Measurements from ENCODE around the gene LGR4.

Gene LGR4

DNA sequence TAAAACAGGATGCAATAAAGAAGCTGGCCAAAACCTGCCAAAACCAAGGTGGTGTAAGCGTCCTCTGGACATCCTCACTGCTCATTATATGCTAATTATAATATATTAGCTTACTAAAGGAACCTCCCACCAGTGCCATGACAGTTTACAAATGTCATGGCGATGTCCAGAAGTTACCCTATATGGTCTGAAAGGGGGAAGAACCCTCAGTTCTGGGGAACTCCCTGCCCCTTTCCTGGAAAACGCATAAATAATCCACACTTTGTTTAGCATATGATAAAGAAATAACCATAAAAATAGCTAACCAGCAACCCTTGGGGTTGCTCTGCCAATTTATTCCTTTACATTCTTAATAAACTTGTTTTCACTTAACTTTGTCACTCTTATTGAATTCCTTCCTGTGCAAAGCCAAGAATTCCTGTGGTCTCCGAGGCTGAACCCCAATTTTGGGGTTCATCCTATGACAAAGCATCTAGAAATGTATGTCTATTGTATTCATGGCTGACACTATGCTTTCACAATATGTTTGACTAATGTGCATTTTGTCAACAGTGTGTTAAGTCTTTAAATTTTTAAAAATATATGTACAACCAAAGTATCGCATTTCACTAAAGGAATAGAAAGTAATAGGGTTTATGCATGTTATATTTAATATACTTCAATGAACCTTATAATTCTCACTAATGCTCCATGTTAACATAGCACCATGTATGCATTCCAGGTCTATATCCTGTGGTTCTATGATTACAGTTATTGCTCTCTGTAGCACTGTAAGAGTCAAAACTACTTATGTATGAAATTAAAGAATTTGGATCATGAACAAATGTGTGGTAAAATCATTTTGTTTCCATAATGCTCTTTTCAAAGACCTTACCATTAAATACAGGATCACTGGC lies 25.1 kb downstream of the LGR4 start:
- DNase-seq (ENCODE audit: extremely low read depth, low read depth): no peak
- TF ChIP-seq, protein P1, sequence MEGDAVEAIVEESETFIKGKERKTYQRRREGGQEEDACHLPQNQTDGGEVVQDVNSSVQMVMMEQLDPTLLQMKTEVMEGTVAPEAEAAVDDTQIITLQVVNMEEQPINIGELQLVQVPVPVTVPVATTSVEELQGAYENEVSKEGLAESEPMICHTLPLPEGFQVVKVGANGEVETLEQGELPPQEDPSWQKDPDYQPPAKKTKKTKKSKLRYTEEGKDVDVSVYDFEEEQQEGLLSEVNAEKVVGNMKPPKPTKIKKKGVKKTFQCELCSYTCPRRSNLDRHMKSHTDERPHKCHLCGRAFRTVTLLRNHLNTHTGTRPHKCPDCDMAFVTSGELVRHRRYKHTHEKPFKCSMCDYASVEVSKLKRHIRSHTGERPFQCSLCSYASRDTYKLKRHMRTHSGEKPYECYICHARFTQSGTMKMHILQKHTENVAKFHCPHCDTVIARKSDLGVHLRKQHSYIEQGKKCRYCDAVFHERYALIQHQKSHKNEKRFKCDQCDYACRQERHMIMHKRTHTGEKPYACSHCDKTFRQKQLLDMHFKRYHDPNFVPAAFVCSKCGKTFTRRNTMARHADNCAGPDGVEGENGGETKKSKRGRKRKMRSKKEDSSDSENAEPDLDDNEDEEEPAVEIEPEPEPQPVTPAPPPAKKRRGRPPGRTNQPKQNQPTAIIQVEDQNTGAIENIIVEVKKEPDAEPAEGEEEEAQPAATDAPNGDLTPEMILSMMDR (IDR thresholded peaks at IDR 0.05; ENCODE audit: low read depth, low read length): no peak

DNA sequence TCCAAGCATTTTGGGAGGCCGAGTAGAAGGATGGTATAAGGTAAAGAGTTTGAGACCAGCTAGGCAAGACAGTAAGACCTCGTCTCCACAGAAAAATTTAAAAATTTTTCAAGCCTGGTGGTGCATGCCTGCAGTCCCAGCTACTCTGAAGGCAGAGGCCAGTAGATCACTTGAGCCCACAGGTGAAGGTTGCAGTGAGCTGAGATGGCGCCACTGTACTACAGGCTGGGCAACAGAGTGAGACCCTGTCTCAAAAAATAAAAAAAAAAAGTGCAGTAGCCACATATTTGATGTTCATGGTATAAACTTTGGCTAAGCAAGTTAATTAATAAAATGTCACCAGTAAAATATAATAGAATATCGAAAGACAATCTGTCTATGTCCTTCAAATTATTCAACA lies 27.0 kb downstream of the LGR4 start:
- TF ChIP-seq, protein P1 (IDR thresholded peaks at IDR 0.05; ENCODE audit: low read depth, low read length): no peak
- DNase-seq (ENCODE audit: extremely low read depth, low read depth): no peak

DNA sequence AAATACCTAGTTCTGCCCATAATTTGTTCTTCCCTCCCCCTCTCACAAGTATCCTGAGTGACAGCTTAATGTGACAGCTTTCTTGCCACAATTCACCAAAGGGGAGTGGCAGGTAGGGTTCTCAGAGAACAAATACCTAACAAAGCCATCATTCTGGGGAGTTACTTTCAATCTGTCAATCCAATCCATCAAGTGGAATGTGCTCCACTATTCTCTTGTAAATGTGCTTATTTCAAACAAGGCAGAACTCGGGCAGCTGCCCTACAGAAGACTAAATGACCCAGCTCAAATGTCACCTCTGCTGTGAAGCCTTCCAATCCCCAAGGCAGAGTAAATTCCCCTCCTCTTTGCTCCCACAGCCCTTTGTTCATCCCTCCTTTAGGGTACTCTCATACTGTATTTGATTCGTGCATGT lies 27.8 kb downstream of the LGR4 start:
- no peak for DNase-seq (ENCODE audit: extremely low read depth, low read depth)
- TF ChIP-seq, protein P1 (IDR thresholded peaks at IDR 0.05; ENCODE audit: low read depth, low read length): no peak

DNA sequence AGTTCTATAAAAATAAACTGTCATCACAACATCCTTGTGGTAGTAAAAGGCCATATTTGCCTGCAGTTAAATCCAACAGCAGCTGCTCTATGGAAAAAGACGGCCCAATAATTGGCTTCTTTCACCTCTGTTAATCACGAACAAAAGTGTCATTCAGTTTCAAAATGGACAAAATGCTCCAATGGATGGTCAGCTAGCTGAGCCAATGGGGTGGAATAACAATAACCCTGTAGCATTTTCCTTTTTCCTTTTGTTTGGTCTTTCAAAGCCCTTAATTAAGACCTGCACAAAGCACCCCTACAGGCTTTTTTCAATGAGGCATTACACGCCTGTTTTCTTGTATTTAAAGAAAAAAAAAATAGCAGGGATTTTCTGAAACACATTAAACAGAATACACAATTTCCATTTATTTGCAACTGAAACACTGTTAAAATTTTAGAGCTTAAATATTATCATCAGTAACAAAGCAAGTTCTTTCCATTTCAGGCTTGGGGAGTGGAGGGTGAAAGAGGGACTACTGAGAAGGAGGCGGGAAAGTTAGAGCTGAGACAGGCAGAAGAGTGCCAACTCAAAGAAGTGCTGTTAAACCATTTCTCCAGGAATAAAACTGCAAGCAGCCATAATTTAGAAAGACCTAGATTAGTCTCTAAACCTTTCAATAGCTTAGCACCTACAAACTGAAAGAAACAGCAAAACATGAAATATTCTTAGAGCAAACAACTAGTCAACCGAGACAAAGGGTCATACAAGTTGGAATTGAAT lies 28.7 kb downstream of the LGR4 start:
- DNase-seq (ENCODE audit: extremely low read depth, low read depth): no peak
- TF ChIP-seq, protein P1 (IDR thresholded peaks at IDR 0.05; ENCODE audit: low read depth, low read length): no peak

DNA sequence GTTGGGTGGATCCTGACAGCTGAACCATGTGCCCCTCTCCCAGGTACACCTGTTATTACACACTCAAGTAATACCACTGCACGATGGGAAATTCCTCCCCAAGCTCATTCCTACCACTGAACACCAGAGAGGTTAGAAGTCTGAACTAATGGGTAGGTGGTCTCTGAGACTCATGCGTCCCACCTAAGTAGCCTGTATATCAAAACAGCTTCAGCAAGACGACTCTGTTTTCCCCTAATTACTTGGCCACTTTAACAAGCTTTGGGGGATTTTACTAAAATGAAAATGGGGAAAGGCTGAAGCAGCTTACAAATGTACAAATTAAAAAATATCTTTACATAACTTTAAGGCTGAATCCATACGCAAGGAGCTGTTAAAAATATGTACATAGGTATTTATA lies 29.4 kb downstream of the LGR4 start:
- TF ChIP-seq, protein P1 (IDR thresholded peaks at IDR 0.05; ENCODE audit: low read depth, low read length): no peak
- no peak for DNase-seq (ENCODE audit: extremely low read depth, low read depth)

DNA sequence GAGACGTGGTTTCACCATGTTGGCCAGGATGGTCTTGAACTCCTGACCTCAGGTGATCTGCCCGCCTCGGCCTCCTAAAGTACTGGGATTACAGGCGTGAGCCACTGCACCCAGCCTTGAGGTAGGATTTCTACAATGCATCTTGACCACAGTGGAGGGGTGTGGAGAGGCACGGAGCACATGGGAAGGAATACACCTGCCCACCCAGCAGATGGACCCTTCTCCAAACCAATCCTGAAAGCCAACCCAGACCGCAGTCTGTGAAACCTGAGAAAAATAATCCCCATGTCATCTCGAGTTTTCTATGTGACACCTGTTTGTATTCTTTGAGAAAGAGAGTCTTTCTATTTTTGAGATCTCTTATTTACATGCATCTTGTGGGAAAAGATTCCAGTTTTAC lies 32.5 kb downstream of the LGR4 start:
- no peak for DNase-seq (ENCODE audit: extremely low read depth, low read depth)
- TF ChIP-seq, protein P1 (IDR thresholded peaks at IDR 0.05; ENCODE audit: low read depth, low read length): no peak

DNA sequence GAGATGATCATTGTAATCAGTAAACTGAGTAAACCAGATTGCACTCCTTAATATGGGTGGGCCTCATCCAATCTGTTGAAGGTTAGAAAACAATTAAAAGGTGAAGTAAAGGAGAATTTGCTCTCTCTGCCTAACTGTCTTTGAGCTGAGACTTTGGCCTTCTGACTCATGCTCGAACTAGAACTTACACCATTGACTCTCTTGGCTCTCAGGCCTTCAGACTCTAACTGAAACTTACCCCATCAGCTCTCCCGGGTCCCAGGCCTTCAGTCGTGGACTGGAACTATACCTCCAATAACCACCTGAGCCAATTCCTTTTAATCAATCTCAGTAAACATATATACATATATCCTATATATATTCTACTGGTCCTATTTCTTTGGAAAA lies 34.0 kb downstream of the LGR4 start:
- DNase-seq (ENCODE audit: extremely low read depth, low read depth): no peak
- TF ChIP-seq, protein P1 (IDR thresholded peaks at IDR 0.05; ENCODE audit: low read depth, low read length): no peak
